HFF-Myc (cell line): ENCODE data around the gene DDX19B.
"Not testable (repeated sequence)": the region's sequence is repeated elsewhere in the genome, so short reads cannot be mapped to it uniquely, and the experiment has no call there.

ENCODE experiments used
- DNase-seq: peaks from one replicate; pipeline ENCODE4 v3.0.0-alpha.2; 2011; ENCODE audit warnings: low read depth; ENCODE audit errors: extremely low read depth
- H3K4me3 ChIP-seq: replicated peaks from 2 replicates; pipeline ENCODE4 v1.5.1; 2011; ENCODE audit warnings: low read depth, mild to moderate bottlenecking, control low read depth, low read length
- TF ChIP-seq, protein P1 (sequence below): IDR thresholded peaks from 2 replicates; pipeline ENCODE4 v1.5.1; 2012; ENCODE audit warnings: mild to moderate bottlenecking, low read depth, low read length, control low read depth; ENCODE audit errors: missing control alignments

The DDX19B gene

GRCh38 chr16:70289229-70290094 lies 9.5 kb upstream of the DDX19B start, which contains the start of gene AARS1:
AARS1 (minus strand) TSS chr16:70289506; CDS start chr16:70282763, 6,743 bp downstream.
- peak within 1 kb of the TSS; percentile 74 for H3K4me3 ChIP-seq
- TF ChIP-seq, protein P1, sequence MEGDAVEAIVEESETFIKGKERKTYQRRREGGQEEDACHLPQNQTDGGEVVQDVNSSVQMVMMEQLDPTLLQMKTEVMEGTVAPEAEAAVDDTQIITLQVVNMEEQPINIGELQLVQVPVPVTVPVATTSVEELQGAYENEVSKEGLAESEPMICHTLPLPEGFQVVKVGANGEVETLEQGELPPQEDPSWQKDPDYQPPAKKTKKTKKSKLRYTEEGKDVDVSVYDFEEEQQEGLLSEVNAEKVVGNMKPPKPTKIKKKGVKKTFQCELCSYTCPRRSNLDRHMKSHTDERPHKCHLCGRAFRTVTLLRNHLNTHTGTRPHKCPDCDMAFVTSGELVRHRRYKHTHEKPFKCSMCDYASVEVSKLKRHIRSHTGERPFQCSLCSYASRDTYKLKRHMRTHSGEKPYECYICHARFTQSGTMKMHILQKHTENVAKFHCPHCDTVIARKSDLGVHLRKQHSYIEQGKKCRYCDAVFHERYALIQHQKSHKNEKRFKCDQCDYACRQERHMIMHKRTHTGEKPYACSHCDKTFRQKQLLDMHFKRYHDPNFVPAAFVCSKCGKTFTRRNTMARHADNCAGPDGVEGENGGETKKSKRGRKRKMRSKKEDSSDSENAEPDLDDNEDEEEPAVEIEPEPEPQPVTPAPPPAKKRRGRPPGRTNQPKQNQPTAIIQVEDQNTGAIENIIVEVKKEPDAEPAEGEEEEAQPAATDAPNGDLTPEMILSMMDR, result no peak
- DNase-seq, result peak; percentile 100

DNA sequence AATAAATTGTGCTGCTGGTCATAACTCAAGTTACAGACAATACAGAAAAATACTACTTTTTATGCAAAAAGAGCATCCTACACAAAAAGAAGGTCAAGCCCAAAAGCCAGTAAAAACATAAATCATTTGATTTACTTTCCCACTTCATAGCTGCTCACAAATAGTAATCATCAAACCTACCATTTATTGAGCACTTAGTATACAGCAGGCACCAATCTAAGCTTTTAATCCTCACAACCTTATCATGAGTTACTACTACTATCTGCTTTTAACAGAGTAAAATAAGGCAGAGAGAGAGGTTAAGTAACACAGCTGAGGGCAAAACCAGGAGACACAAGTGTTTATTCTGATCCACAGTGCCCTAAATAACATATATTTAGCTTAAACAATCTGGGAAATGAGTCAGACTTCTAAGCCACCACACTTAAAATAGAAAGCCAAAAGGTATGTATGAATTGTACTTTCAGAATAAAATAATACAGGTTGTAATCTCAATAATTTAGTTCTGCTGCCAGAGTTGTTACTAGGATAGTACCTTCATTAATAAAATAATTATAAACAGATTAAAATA lies 8.0 kb upstream of the DDX19B start:
- TF ChIP-seq, protein P1, result no peak
- no peak overlapping the region for H3K4me3 ChIP-seq
- no peak for DNase-seq

DNA sequence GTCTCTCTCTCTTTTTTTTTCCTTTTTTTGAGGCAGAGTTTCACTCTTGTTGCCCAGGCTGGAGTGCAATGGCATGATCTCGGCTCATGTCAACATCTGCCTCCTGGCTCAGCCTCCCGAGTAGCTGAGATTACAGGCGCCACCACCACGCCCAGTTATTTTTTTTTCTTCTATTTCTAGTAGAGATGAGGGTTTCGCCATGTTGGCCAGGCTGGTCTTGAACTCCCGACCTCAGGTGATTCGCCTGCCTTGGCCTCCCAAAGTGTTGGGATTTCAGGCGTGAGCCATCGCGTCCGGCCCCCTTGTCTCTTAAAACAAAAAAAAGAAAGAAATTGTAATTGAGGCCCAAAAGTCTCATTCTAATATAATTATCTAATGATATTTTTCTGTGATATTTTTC lies 6.8 kb upstream of the DDX19B start:
- H3K4me3 ChIP-seq, DNase-seq: not testable (repeated sequence)

- TF ChIP-seq, protein P1, result no peak
- H3K4me3 ChIP-seq, result no peak overlapping the region
- no peak for DNase-seq
These were observed 4.5 kb upstream of the DDX19B start for GRCh38 chr16:70294385-70295025.

- no peak overlapping the region for H3K4me3 ChIP-seq
- DNase-seq, result no peak
- TF ChIP-seq, protein P1, result no peak
These were observed 3.4 kb upstream of the DDX19B start for GRCh38 chr16:70295634-70296033.

- H3K4me3 ChIP-seq, result no peak overlapping the region
- no peak for DNase-seq
- TF ChIP-seq, protein P1, result no peak
These were observed 2.1 kb downstream of the DDX19B start for GRCh38 chr16:70301121-70301520.

DNA sequence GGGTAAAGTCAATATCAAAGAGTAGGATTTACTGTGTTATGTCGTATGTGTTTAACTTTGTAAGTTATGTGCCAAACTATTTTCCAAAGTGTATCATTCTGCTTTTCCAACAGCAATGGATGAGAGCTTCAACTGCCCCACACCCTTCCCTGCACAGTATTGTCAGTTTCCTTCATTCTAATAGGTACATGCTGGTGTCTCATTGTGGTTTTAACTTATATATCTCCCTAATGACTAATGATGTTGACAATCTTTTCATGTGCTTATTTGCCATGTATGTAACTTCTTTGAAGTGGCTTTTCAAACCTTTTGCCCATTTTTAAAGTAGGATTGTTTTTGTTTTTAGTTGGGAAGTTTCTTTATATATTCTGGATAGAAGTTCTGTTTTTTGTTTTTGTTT lies 3.8 kb downstream of the DDX19B start:
- DNase-seq, result no peak
- no peak overlapping the region for H3K4me3 ChIP-seq
- TF ChIP-seq, protein P1, result no peak
